Cardiac muscle cell (in vitro differentiated cells and primary cell): ENCODE results near the gene CTNND1. TPM values are rescaled to one million over a fixed set of nuclear protein-coding genes. Genes with fewer than 3 reads are reported as not detected.
A peak's percentile ranks its signal among the peaks of the same experiment; 100 is the strongest.

Source experiments
- DNase-seq, 2 donors: peaks; one replicate each; pipeline versions ENCODE4 v3.0.0 to v3.0.0-alpha.2; 2010 to 2017; ENCODE audit warnings: low read depth in 1 of 2, low spot score in 1 of 2
- H3K27ac ChIP-seq: fragments of 200-600 bp; sonication (generic); 2 replicates; pipeline ENCODE4 v1.5.1; 2016
- H3K27me3 ChIP-seq: fragments of 200-600 bp; sonication (generic); 2 replicates; pipeline ENCODE4 v1.6.0; 2016; ENCODE audit warnings: control low read depth
- H3K36me3 ChIP-seq: fragments of 200-600 bp; sonication (generic); 2 replicates; pipeline ENCODE4 v1.5.1; 2016; ENCODE audit warnings: control low read depth
- H3K4me1 ChIP-seq: fragments of 200-600 bp; sonication (generic); 2 replicates; pipeline ENCODE4 v1.8.1; 2017; ENCODE audit warnings: low read depth, mild to moderate bottlenecking, mixed run types
- H3K4me3 ChIP-seq: fragments of 200-600 bp; sonication (generic); 2 replicates; pipeline ENCODE4 v1.5.1; 2016; ENCODE audit warnings: mild to moderate bottlenecking
- H3K9me3 ChIP-seq: fragments of 200-600 bp; sonication (generic); 2 replicates; pipeline ENCODE4 v1.5.1; 2017; ENCODE audit warnings: low read depth, mild to moderate bottlenecking, control low read depth
- polyA plus RNA-seq: library from polyadenylated mRNA; unstranded; fragments of >200 nt; fragmentation: Nextera tagmentation; extraction: Ambion mirVana; gene quantifications from 2 replicates; pipeline ENCODE4 v1.2.1, GENCODE V29; 2016
- total RNA-seq: library from RNA; depleted of rRNA; stranded (reverse); fragments of >200 nt; gene quantifications from 2 replicates; pipeline ENCODE4 v1.2.3, GENCODE V29; 2016
- TF ChIP-seq, protein P1 (sequence below): IDR thresholded peaks from 2 replicates; pipeline ENCODE4 v1.5.1; 2012; ENCODE audit warnings: low read depth, mild to moderate bottlenecking, low read length

The CTNND1 gene
- total and polyA plus RNA-seq, 2 experiments from 2014 or later: 95.4 to 125 TPM

DNA sequence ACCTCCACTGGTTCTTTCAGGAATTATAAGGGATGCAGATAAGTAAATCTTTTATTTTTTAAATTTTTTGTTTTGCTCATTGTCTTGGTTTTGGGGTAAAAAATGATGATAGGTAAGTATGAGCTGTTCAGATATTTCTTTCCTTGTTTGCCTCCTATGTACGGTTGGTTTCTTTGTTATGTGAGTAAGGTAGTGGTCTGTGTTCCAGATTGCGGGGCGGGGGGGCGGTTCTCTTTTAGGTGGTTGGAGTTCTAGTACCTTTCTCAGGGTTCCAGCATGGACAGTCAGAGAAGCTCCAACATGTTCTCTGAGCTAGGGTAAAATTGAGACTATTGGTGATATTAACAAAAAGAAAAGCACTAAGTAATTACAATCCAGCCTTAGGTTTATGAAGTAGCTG, 2.4 kb downstream of the CTNND1 start:
- Histone ChIP-seq H3K4me1 (peaks cover 19% of the 10 kb centered on the region), H3K36me3 (peaks cover 5% of the 10 kb centered on the region), H3K27ac (peak overlapping the region; percentile 100), H3K4me3 (peak overlapping the region; percentile 100), H3K27me3 (no peaks in the 10 kb centered on the region), H3K9me3 (no peaks in the 10 kb centered on the region)
- TF ChIP-seq, protein P1, sequence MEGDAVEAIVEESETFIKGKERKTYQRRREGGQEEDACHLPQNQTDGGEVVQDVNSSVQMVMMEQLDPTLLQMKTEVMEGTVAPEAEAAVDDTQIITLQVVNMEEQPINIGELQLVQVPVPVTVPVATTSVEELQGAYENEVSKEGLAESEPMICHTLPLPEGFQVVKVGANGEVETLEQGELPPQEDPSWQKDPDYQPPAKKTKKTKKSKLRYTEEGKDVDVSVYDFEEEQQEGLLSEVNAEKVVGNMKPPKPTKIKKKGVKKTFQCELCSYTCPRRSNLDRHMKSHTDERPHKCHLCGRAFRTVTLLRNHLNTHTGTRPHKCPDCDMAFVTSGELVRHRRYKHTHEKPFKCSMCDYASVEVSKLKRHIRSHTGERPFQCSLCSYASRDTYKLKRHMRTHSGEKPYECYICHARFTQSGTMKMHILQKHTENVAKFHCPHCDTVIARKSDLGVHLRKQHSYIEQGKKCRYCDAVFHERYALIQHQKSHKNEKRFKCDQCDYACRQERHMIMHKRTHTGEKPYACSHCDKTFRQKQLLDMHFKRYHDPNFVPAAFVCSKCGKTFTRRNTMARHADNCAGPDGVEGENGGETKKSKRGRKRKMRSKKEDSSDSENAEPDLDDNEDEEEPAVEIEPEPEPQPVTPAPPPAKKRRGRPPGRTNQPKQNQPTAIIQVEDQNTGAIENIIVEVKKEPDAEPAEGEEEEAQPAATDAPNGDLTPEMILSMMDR: no peak
- DNase-seq: no peak

DNA sequence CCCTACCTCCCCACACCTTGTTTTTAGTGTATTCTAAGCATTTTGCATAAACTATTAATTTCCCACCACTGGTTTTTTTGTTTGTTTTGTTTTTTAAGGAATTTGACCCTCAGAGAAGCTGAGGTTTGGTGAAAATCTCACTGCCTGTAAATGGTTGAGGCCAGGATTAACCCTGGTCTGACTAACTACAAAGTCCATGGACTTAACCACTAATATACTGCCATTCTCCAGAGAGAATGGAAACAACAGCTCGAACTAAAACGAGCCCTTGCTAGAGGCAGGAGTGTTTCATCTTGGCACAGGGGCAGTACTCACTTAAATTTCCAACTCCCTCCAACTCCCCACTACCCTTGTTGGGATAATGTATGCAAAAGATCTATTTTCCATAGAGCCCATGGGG, 3.0 kb downstream of the CTNND1 start:
- no peak for DNase-seq
- Histone ChIP-seq H3K36me3 (peaks cover 5% of the 10 kb centered on the region), H3K27me3 (no peaks in the 10 kb centered on the region), H3K9me3 (no peaks in the 10 kb centered on the region), H3K27ac (peak overlapping the region; percentile 100), H3K4me1 (peaks cover 19% of the 10 kb centered on the region), H3K4me3 (peak overlapping the region; percentile 100)
- TF ChIP-seq, protein P1: no peak

DNA sequence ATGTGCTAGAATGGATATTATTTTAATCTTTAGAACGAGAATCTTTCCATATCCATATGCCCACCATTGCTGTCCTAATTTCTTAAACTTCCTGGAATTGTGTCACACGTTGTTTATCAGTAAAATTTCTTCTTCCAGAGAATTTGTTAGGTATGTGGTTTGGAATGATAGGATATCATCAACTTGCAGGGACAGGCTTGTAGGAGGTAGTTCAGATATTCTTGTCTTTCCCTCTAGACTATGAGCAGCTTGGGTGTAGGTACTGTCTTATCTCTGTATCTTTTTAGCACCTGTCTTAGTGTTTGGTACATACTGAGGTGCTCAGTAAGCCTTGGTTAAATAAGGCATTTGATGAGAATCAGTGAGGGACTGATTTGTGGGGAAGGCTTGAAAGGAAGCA, 3.4 kb downstream of the CTNND1 start:
- TF ChIP-seq, protein P1: no peak
- H3K27ac ChIP-seq: peak overlapping the region; percentile 100
- H3K27me3 ChIP-seq: no peaks in the 10 kb centered on the region
- H3K4me3 ChIP-seq: peak overlapping the region; percentile 100
- H3K36me3 ChIP-seq: peaks cover 5% of the 10 kb centered on the region
- DNase-seq: no peak
- H3K4me1 ChIP-seq: peaks cover 19% of the 10 kb centered on the region
- no peaks in the 10 kb centered on the region for H3K9me3 ChIP-seq

DNA sequence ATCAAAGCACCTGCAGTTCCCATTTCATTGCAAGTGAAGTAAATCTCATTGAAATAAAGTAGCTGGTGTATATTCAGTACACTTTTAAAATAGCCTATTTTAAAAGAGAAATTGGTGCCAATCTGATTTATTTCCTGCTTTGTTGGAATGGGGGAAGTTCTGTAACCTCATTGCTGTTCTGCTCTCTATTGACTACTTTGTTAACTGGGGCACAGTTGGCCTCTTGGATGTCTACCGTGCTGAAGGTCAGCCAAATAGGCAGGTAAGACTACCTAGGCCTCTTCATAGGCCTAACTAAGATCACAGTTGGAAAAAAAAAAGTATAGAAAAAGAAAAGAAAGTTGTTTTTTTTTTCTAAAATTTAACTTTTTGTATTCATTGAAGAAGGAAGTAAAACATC, 9.2 kb downstream of the CTNND1 start:
- Histone ChIP-seq H3K27ac (no peak overlapping the region), H3K36me3 (no peaks in the 10 kb centered on the region), H3K27me3 (no peaks in the 10 kb centered on the region), H3K4me1 (peaks cover 24% of the 10 kb centered on the region), H3K9me3 (no peaks in the 10 kb centered on the region), H3K4me3 (no peak overlapping the region)
- DNase-seq: no peak
- TF ChIP-seq, protein P1: no peak

DNA sequence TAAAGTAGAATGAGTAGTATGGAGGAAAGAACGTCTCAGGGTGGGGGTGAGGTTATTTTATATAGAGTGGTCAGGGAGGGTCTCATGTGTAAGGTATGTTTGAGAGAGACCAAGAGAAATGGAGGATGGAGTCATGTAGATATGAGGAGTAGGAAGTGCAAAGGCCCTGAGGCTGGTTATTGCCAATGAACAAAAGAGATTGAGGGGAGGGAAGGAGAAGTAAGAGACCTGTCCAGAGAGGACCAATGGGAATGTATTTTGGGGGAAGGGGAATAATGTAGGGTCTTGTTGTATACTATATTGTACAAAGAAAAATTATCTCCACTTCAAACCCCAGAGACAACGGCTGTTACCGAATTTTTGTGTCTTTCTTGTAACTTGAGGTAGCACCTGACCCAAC, 9.8 kb downstream of the CTNND1 start:
- Histone ChIP-seq H3K36me3 (no peaks in the 10 kb centered on the region), H3K4me3 (no peak overlapping the region), H3K4me1 (peaks cover 30% of the 10 kb centered on the region), H3K27me3 (no peaks in the 10 kb centered on the region), H3K9me3 (no peaks in the 10 kb centered on the region), H3K27ac (no peak overlapping the region)
- DNase-seq: no peak
- TF ChIP-seq, protein P1: no peak

DNA sequence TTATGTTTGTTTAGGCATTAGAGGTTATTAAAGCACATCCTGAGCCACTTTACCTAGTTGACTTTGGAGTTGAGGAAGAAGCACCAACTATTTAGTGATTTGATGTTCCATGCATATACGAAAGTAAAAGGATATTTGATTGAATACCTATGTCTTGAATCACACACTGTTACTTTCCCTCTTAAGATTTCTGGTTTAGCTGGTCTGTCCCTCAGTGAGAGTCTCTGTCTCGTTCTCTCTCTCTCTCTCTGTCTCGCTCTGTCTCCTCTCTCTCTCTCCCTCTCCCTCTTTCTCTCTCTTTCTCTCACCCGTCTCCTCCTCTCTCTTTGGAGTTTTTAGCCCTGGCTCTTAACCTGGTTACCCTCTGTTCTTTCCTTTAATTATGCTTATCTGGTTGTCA, 11.0 kb downstream of the CTNND1 start:
- TF ChIP-seq, protein P1: no peak
- no peak for DNase-seq
- peak overlapping the region; percentile 100 for H3K27ac ChIP-seq

More for the DNA sequence above, 11.0 kb downstream of the CTNND1 start:
- peaks cover 42% of the 10 kb centered on the region for H3K4me1 ChIP-seq
- H3K4me3 ChIP-seq: no peak overlapping the region
- H3K9me3 ChIP-seq: no peaks in the 10 kb centered on the region
- no peaks in the 10 kb centered on the region for H3K36me3 ChIP-seq
- no peaks in the 10 kb centered on the region for H3K27me3 ChIP-seq
